Measurements from ENCODE around the gene CITED4. TPM values are rescaled to one million over a fixed set of nuclear protein-coding genes. Genes with fewer than 3 reads are reported as not detected.

CITED4 gene
- total and polyA plus RNA-seq, 9 of the 15 experiments (the other 6 are each of a cell fraction or from before 2014, with no cell fraction given): 0.11 to 1.2 (median 0.17) TPM; not detected in 2

- H3K27me3 ChIP-seq (ENCODE audit: control insufficient read depth in 2 of 2, insufficient read depth in 2 of 2, low read length in 2 of 2): peaks cover 0 to 2% of the 10 kb centered on the region in 2 experiments; a peak in 1 of 5 replicates
- H3K4me2 ChIP-seq (ENCODE audit: insufficient read depth, low read length): no peak overlapping the region
- H3K4me3 ChIP-seq: no peak overlapping the region
- peak; percentile 63 for FAIRE-seq
- ChIA-PET CTCF (ENCODE audit: low intra/inter-chr PET ratio) (no interaction called here), POLR2A (interaction anchor here (0.8 to 1.9 kb wide), 3 partner anchors 13 to 133 kb away, joined by 3 to 5 read pairs (median 4); no protein-coding TSS in a partner anchor)
- H2AFZ ChIP-seq (ENCODE audit: low read depth, low read length): no peak overlapping the region
- no peak for ATAC-seq
- no peak overlapping the region for H3K27ac ChIP-seq (ENCODE audit: extremely low read depth, low read depth, low read length)
- H3K36me3 ChIP-seq (ENCODE audit: control insufficient read depth, insufficient read depth, low read length): no peaks in the 10 kb centered on the region
- peaks cover 3 to 20% of the 10 kb centered on the region in 2 experiments; a peak in 4 of 5 replicates for H3K4me1 ChIP-seq (replicated peaks in 1 of 2; ENCODE audit: control insufficient read depth in 2 of 2, insufficient read depth in 2 of 2, low read length in 2 of 2)
- no TSS peak for BruUV-seq (replicated peaks)
- intact Hi-C loops (cut with micrococcal nuclease): no loop called here
- DNase-seq (ENCODE audit: extremely low read depth in 1 of 4, low spot score in 3 of 4): no peak
- no peak overlapping the region for H3K9ac ChIP-seq (ENCODE audit: insufficient read depth in 1 of 2, low read depth in 2 of 2, low read length in 2 of 2)
- TF ChIP-seq XRCC5 (IDR thresholded peaks at IDR 0.05; ENCODE audit: low read depth, low read length) (no peak), BRD4 (IDR thresholded peaks at IDR 0.05) (no peak), HDAC6 (IDR thresholded peaks at IDR 0.05; ENCODE audit: low read depth, low read length) (no peak), CEBPB (tag; IDR thresholded peaks at IDR 0.05) (no peak), ZNF232 (CRISPR knock-in tag; IDR thresholded peaks at IDR 0.05) (no peak), NRF1 (conservative IDR thresholded peaks at IDR 0.05 in 1 of 2, IDR thresholded peaks at IDR 0.05 in 1 of 2) (no peak), RBM39 (optimal IDR thresholded peaks at IDR 0.05; ENCODE audit: low read depth, low read length) (no peak), HNRNPH1 (optimal IDR thresholded peaks at IDR 0.05; ENCODE audit: low read depth, low read length) (no peak), E2F4 (CRISPR knock-in tag; IDR thresholded peaks at IDR 0.05; ENCODE audit: low read depth) (no peak), EP300 (IDR thresholded peaks at IDR 0.05; ENCODE audit: low read length) (no peak), NEUROD1 (IDR thresholded peaks at IDR 0.05; ENCODE audit: borderline replicate concordance, low read depth, low read length, partially characterized antibody) (no peak), ZNF583 (CRISPR knock-in tag; IDR thresholded peaks at IDR 0.05) (no peak), NR3C1 (CRISPR knock-in tag; IDR thresholded peaks at IDR 0.05) (no peak), ZNF668 (CRISPR knock-in tag; IDR thresholded peaks at IDR 0.05) (no peak), SAP30 (IDR thresholded peaks at IDR 0.05; ENCODE audit: borderline replicate concordance, insufficient read depth, low read depth, low read length, poor library complexity, severe bottlenecking) (no peak)
- no peaks in the 10 kb centered on the region for H4K20me1 ChIP-seq (replicated peaks; ENCODE audit: control insufficient read depth, insufficient read depth, low read length)
- WGBS (ENCODE audit: insufficient coverage, low coverage, missing lambda C conversion rate): 63% methylated on average over 2 of the region's 2 CpGs
- no peaks in the 10 kb centered on the region for H3K9me1 ChIP-seq (ENCODE audit: control insufficient read depth, insufficient read depth, low read length)
- no peaks in the 10 kb centered on the region for H3K79me2 ChIP-seq (ENCODE audit: control insufficient read depth, insufficient read depth, low read length)
- H3K9me3 ChIP-seq (replicated peaks; ENCODE audit: control insufficient read depth, insufficient read depth, low read depth, low read length): no peaks in the 10 kb centered on the region
- in situ Hi-C loops (cut with MboI): loop anchor here (5.0 kb wide), 1 partner anchor 95 kb away; no protein-coding TSS in a partner anchor
Observed at GRCh38 chr1:40857737-40858136, 4.4 kb downstream of the CITED4 start.

All from K562 (cell line).